Nephron progenitor cell (in vitro differentiated cells): ENCODE results near the gene CLBA1.
"Not testable (repeated sequence)": the region's sequence is repeated elsewhere in the genome, so short reads cannot be mapped to it uniquely, and the experiment has no call there.

Experiments
- DNase-seq: peaks from one replicate; pipeline ENCODE4 v3.0.0; 2021
- H3K27ac Mint-ChIP-seq: 2 replicates; pipeline ENCODE4 v1.8.0; 2021; ENCODE audit warnings: mild to moderate bottlenecking, moderate library complexity, mixed read lengths
- H3K27me3 Mint-ChIP-seq: 2 replicates; pipeline ENCODE4 v1.8.0; 2021; ENCODE audit warnings: mild to moderate bottlenecking, low read depth, mixed read lengths; ENCODE audit not compliant: poor library complexity
- H3K36me3 Mint-ChIP-seq: 2 replicates; pipeline ENCODE4 v1.8.0; 2021; ENCODE audit warnings: low read depth, mixed read lengths
- H3K4me1 Mint-ChIP-seq: 2 replicates; pipeline ENCODE4 v1.8.0; 2021; ENCODE audit warnings: mixed read lengths
- H3K4me3 Mint-ChIP-seq: 2 replicates; pipeline ENCODE4 v1.8.0; 2021; ENCODE audit warnings: mild to moderate bottlenecking, moderate library complexity, mixed read lengths
- H3K9me3 Mint-ChIP-seq: 2 replicates; pipeline ENCODE4 v1.8.0; 2021; ENCODE audit warnings: mild to moderate bottlenecking, moderate library complexity, mixed read lengths
- TF ChIP-seq, protein P1 (sequence below): fragments of 200-600 bp; sonication (generic); IDR thresholded peaks from 2 replicates; pipeline ENCODE4 v1.5.0; 2021; ENCODE audit warnings: antibody characterized with exemption

The CLBA1 gene

GRCh38 chr14:105030194-105030593 is 44.6 kb downstream of the CLBA1 start:
- TF ChIP-seq, protein P1, sequence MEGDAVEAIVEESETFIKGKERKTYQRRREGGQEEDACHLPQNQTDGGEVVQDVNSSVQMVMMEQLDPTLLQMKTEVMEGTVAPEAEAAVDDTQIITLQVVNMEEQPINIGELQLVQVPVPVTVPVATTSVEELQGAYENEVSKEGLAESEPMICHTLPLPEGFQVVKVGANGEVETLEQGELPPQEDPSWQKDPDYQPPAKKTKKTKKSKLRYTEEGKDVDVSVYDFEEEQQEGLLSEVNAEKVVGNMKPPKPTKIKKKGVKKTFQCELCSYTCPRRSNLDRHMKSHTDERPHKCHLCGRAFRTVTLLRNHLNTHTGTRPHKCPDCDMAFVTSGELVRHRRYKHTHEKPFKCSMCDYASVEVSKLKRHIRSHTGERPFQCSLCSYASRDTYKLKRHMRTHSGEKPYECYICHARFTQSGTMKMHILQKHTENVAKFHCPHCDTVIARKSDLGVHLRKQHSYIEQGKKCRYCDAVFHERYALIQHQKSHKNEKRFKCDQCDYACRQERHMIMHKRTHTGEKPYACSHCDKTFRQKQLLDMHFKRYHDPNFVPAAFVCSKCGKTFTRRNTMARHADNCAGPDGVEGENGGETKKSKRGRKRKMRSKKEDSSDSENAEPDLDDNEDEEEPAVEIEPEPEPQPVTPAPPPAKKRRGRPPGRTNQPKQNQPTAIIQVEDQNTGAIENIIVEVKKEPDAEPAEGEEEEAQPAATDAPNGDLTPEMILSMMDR = no peak
- Mint-ChIP-seq H3K9me3 (peaks cover 12% of the 10 kb centered on the region), H3K27ac (no peak overlapping the region), H3K36me3 (no peaks in the 10 kb centered on the region), H3K4me1 (peaks cover 19% of the 10 kb centered on the region), H3K27me3 (peaks cover 81% of the 10 kb centered on the region), H3K4me3 (no peak overlapping the region)
- no peak for DNase-seq

DNA sequence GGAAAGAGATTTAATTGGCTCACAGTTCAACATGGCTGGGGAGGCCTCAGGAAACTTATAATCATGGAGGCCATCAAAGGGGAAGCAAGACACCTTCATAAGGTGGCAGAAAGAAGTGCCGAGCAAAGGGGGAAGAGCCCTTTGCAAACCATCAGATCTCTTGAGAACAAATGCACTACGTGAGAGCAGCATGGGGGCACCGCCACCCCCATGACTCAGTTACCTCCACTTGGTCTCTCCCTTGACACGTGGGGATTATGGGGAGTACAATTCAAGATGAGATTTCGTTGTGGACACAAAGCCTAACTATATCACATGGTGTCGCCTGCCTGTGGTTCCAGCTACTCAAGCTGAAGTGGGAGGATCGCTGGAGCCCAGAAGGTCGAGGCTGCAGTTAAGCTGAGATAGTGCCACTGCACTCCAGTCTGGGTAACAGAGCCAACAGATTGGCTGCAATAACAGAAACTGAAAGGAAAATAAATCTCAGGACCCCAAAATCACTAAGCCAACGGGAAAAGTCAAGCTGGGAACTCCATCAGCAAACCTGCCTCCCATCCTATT is 45.3 kb downstream of the CLBA1 start:
- Mint-ChIP-seq H3K4me1 (peaks cover 19% of the 10 kb centered on the region), H3K36me3 (no peaks in the 10 kb centered on the region), H3K4me3 (no peak overlapping the region), H3K27me3 (peaks cover 86% of the 10 kb centered on the region), H3K27ac (no peak overlapping the region), H3K9me3 (peaks cover 12% of the 10 kb centered on the region)
- TF ChIP-seq, protein P1 = no peak
- DNase-seq = no peak

DNA sequence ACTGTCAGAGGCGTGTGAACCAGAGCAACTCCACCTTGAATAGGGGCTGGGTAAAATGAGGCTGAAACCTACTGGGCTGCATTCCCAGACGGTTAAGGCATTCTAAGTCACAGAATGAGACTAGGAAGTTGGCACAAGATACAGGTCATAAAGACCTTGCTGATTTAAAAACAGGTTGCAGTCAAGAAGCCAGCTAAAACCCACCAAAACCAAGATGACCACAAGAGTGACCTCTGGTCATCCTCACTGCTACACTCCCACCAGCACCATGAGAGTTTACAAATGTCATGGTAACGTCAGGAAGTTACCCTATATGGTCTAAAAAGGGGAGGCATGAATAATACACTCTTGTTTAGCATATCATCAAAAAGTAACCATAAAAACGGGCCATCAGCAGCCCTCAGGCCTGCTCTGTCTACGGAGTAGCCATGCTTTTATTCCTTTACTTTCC is 46.9 kb downstream of the CLBA1 start:
- Mint-ChIP-seq H3K4me1 (peaks cover 19% of the 10 kb centered on the region), H3K9me3 (peaks cover 12% of the 10 kb centered on the region), H3K27me3 (peaks cover 83% of the 10 kb centered on the region)
- H3K4me3 Mint-ChIP-seq, H3K27ac Mint-ChIP-seq, DNase-seq, H3K36me3 Mint-ChIP-seq: not testable (repeated sequence)

GRCh38 chr14:105033412-105033900 is 47.9 kb downstream of the CLBA1 start:
- peaks cover 12% of the 10 kb centered on the region for H3K9me3 Mint-ChIP-seq
- H3K4me3 Mint-ChIP-seq = peak overlapping the region; percentile 78
- not testable (repeated sequence) for H3K27ac Mint-ChIP-seq, DNase-seq, H3K36me3 Mint-ChIP-seq
- H3K4me1 Mint-ChIP-seq = peaks cover 23% of the 10 kb centered on the region
- H3K27me3 Mint-ChIP-seq = peaks cover 77% of the 10 kb centered on the region

DNA sequence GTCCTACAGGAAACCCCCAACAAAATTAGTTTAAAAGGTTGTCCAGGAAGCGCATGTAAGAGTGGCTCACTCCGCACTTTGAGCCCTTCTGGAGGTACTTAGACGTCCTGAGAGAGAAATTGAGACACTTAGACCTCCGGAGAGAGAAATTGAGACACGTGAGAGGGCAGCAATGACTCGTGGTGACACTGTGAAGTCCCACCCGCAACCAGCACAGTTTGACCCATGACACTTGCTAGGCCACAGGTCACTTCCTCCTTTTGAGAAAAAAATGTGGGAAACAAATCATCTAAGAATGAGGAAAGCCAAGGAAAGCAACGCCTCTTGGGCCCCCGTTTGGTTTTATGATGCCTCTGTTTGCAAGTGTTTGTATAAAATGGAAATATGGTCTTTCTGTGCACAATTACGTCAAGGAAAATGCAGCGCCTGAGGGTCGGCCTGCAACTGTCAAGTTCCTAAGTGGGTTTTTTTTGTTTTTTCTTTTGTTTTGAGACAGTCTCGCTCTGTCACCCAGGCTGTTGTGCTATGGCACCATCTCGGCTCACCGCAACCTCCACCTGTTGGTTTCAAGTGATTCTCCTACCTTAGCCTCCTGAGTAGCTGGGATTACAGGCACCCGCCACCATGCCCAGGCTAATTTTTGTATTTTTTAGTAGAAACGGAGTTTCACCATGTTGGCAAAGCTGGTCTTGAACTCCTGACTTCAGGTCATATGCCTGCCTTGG is 48.9 kb downstream of the CLBA1 start:
- no peak for DNase-seq
- TF ChIP-seq, protein P1 = no peak
- Mint-ChIP-seq H3K27me3 (peaks cover 74% of the 10 kb centered on the region), H3K27ac (no peak overlapping the region), H3K4me3 (peak overlapping the region; percentile 42), H3K9me3 (peaks cover 12% of the 10 kb centered on the region), H3K4me1 (peaks cover 32% of the 10 kb centered on the region), H3K36me3 (no peaks in the 10 kb centered on the region)

DNA sequence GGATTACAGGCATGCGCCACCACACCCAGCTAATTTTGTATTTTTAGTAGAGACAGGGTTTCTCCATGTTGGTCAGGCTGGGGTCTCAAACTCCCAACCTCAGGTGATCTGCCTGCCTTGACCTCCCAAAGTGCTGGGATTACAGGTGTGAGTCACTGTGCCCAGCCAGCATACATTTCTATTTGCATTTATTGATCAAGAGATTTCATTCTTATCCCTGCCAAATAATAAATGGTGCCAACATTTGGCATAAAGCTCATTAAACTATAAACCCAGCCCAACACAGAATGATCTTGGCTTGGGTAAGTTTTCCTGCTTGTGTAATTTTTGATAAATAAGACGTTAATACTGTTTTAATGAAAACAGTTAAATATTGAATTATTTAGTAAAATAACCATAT is 50.0 kb downstream of the CLBA1 start:
- DNase-seq, H3K27ac Mint-ChIP-seq, H3K36me3 Mint-ChIP-seq, H3K4me3 Mint-ChIP-seq: not testable (repeated sequence)
- Mint-ChIP-seq H3K4me1 (peaks cover 33% of the 10 kb centered on the region), H3K9me3 (peaks cover 12% of the 10 kb centered on the region), H3K27me3 (peaks cover 72% of the 10 kb centered on the region)

DNA sequence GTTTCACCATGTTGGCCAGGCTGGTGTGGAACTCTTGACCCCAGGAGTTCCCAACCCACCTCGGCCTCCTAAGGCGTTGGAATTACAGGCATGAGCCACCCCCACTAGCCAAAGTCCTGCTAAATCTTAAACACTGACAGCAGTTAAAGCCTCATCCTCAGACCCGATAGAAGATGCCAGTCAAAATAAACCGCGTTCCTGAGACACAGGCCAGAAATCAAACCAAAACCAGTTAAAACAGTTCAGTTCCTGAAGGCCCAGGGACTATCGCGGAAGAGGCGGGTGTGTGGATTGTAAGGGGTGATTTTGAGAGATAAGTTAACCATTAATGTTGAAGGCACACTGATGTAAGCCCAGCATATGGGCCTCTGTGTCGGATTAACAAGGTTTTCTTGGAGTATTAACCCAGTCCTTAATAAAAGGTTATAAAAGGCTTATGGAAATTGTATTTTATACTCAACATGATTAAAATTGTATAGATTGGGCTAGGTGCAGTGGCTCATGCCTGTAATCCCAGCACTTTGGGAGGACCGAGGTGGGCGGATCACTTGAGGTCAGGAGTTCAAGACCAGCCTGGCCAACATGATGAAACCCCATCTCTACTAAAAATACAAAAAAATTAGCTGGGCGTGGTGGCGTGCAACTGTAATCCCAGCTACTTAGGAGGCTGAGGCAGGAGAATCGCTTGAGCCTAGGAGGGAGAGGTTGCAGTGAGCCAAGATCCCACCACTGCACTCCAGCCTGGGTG is 54.0 kb downstream of the CLBA1 start:
- H3K4me3 Mint-ChIP-seq = no peak overlapping the region
- H3K36me3 Mint-ChIP-seq = no peaks in the 10 kb centered on the region
- H3K27ac Mint-ChIP-seq = no peak overlapping the region
- H3K9me3 Mint-ChIP-seq = no peaks in the 10 kb centered on the region
- H3K27me3 Mint-ChIP-seq = peaks cover 61% of the 10 kb centered on the region
- no peak for DNase-seq
- TF ChIP-seq, protein P1 = no peak
- peaks cover 14% of the 10 kb centered on the region for H3K4me1 Mint-ChIP-seq
